Measurements from ENCODE around the gene RBM20. TPM values are rescaled to one million over a fixed set of nuclear protein-coding genes. Genes with fewer than 3 reads are reported as not detected.

The RBM20 gene
- total and polyA plus RNA-seq, 2 experiments from 2014 or later: 3.7 to 4.0 TPM

- Histone ChIP-seq H3K4me1 (ENCODE audit: insufficient read depth) (peaks cover 22% of the 10 kb centered on the region), H3K4me3 (no peak overlapping the region), H3K36me3 (replicated peaks; ENCODE audit: insufficient read depth, low read depth) (no peaks in the 10 kb centered on the region), H4K20me1 (ENCODE audit: insufficient read depth, poor library complexity, severe bottlenecking) (no peaks in the 10 kb centered on the region), H3K4me2 (no peak overlapping the region), H3K27me3 (no peaks in the 10 kb centered on the region), H3K27ac (no peak overlapping the region), H3K9me3 (ENCODE audit: low read depth) (no peaks in the 10 kb centered on the region), H3K9me2 (replicated peaks; ENCODE audit: insufficient read depth) (no peaks in the 10 kb centered on the region), H2AFZ (no peak overlapping the region), H3K79me2 (no peaks in the 10 kb centered on the region)
- no peak for DNase-seq (ENCODE audit: low spot score)
- TF ChIP-seq EZH2 (IDR thresholded peaks at IDR 0.05; ENCODE audit: borderline replicate concordance) (no peak), EZH2phosphoT487 (IDR thresholded peaks at IDR 0.05; ENCODE audit: low read depth, severe bottlenecking, unreplicated experiment) (no peak)
- TF ChIP-seq, protein P1, sequence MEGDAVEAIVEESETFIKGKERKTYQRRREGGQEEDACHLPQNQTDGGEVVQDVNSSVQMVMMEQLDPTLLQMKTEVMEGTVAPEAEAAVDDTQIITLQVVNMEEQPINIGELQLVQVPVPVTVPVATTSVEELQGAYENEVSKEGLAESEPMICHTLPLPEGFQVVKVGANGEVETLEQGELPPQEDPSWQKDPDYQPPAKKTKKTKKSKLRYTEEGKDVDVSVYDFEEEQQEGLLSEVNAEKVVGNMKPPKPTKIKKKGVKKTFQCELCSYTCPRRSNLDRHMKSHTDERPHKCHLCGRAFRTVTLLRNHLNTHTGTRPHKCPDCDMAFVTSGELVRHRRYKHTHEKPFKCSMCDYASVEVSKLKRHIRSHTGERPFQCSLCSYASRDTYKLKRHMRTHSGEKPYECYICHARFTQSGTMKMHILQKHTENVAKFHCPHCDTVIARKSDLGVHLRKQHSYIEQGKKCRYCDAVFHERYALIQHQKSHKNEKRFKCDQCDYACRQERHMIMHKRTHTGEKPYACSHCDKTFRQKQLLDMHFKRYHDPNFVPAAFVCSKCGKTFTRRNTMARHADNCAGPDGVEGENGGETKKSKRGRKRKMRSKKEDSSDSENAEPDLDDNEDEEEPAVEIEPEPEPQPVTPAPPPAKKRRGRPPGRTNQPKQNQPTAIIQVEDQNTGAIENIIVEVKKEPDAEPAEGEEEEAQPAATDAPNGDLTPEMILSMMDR (IDR thresholded peaks at IDR 0.05; ENCODE audit: poor library complexity): no peak
- WGBS (ENCODE audit: low lambda C conversion rate, missing lambda C conversion rate): 100% methylated on average over 1 of the region's 1 CpG
These were observed 127.3 kb downstream of the RBM20 start for GRCh38 chr10:110771486-110771885.

DNA sequence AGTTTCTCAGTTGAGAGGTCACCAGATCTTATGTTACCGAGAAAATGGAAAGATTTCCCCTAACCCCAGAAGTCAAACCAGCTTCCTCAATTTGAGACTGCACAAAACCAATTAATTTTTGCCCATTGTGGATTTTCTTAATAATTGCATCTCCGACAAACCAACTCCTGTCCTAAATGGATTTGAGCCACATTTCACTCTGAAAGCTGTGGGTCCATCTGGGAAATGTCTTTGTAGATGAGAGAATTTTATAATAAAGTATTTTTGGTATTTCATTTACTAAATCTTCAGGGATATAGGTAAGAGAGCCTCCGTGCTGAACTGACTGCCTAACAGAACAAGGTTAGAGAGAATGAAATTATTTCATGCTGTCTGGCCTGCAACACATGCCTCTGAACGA, 127.9 kb downstream of the RBM20 start:
- Histone ChIP-seq H3K27ac (peak overlapping the region; percentile 6), H3K9me3 (ENCODE audit: low read depth) (no peaks in the 10 kb centered on the region), H3K36me3 (replicated peaks; ENCODE audit: insufficient read depth, low read depth) (no peaks in the 10 kb centered on the region), H3K9me2 (replicated peaks; ENCODE audit: insufficient read depth) (no peaks in the 10 kb centered on the region), H3K4me3 (no peak overlapping the region), H2AFZ (no peak overlapping the region), H4K20me1 (ENCODE audit: insufficient read depth, poor library complexity, severe bottlenecking) (no peaks in the 10 kb centered on the region), H3K4me1 (ENCODE audit: insufficient read depth) (peaks cover 27% of the 10 kb centered on the region), H3K27me3 (no peaks in the 10 kb centered on the region), H3K4me2 (no peak overlapping the region), H3K79me2 (no peaks in the 10 kb centered on the region)
- no peak for DNase-seq (ENCODE audit: low spot score)
- 94% methylated on average over 4 of the region's 4 CpGs for whole genome bisulfite sequencing (ENCODE audit: low lambda C conversion rate, missing lambda C conversion rate)
- TF ChIP-seq EZH2 (IDR thresholded peaks at IDR 0.05; ENCODE audit: borderline replicate concordance): no peak
- TF ChIP-seq EZH2phosphoT487 (IDR thresholded peaks at IDR 0.05; ENCODE audit: low read depth, severe bottlenecking, unreplicated experiment): no peak
- TF ChIP-seq, protein P1 (IDR thresholded peaks at IDR 0.05; ENCODE audit: poor library complexity): no peak

- TF ChIP-seq EZH2 (IDR thresholded peaks at IDR 0.05; ENCODE audit: borderline replicate concordance) (no peak), EZH2phosphoT487 (IDR thresholded peaks at IDR 0.05; ENCODE audit: low read depth, severe bottlenecking, unreplicated experiment) (no peak)
- TF ChIP-seq, protein P1 (IDR thresholded peaks at IDR 0.05; ENCODE audit: poor library complexity): no peak
- Histone ChIP-seq H2AFZ (no peak overlapping the region), H3K4me3 (no peak overlapping the region), H3K36me3 (replicated peaks; ENCODE audit: insufficient read depth, low read depth) (no peaks in the 10 kb centered on the region), H3K9me3 (ENCODE audit: low read depth) (no peaks in the 10 kb centered on the region), H3K4me1 (ENCODE audit: insufficient read depth) (peaks cover 32% of the 10 kb centered on the region), H3K27ac (peak overlapping the region; percentile 97), H4K20me1 (ENCODE audit: insufficient read depth, poor library complexity, severe bottlenecking) (no peaks in the 10 kb centered on the region), H3K27me3 (no peaks in the 10 kb centered on the region), H3K9me2 (replicated peaks; ENCODE audit: insufficient read depth) (no peaks in the 10 kb centered on the region), H3K4me2 (no peak overlapping the region), H3K79me2 (no peaks in the 10 kb centered on the region)
- DNase-seq (ENCODE audit: low spot score): no peak
- WGBS (ENCODE audit: low lambda C conversion rate, missing lambda C conversion rate): 80% methylated on average over 3 of the region's 3 CpGs
These were observed 128.4 kb downstream of the RBM20 start for GRCh38 chr10:110772454-110773025.

Measured in hepatocyte (in vitro differentiated cells).